ENCODE data around the gene CPXM2.

The CPXM2 gene

GRCh38 chr10:123726381-123726780 lies 165.2 kb downstream of the CPXM2 start:
- no peak for DNase-seq

- DNase-seq: no peak
These were observed 166.9 kb downstream of the CPXM2 start for GRCh38 chr10:123724747-123725146.

GRCh38 chr10:123722351-123722750 lies 169.3 kb downstream of the CPXM2 start:
- DNase-seq: no peak

GRCh38 chr10:123721441-123722049 lies 170.1 kb downstream of the CPXM2 start:
- DNase-seq: no peak

GRCh38 chr10:123720536-123720935 lies 171.1 kb downstream of the CPXM2 start:
- no peak for DNase-seq

GRCh38 chr10:123718544-123719060 lies 173.0 kb downstream of the CPXM2 start:
- no peak for DNase-seq

GRCh38 chr10:123717336-123717735 lies 174.3 kb downstream of the CPXM2 start:
- no peak for DNase-seq

- DNase-seq: no peak
These were observed 176.1 kb downstream of the CPXM2 start for GRCh38 chr10:123715546-123715945.

- DNase-seq: no peak
These were observed 185.4 kb downstream of the CPXM2 start for GRCh38 chr10:123706236-123706635.

GRCh38 chr10:123704812-123705211 lies 186.8 kb downstream of the CPXM2 start:
- no peak for DNase-seq

- no peak for DNase-seq
These were observed 187.5 kb downstream of the CPXM2 start for GRCh38 chr10:123704076-123704475.

- no peak for DNase-seq
These were observed 188.3 kb downstream of the CPXM2 start for GRCh38 chr10:123703195-123703790.

Data from CD4-positive, alpha-beta T cell treated with Interferon gamma for 1 hour (primary cell).